Erythroblast (primary cell): ENCODE data around the gene KCTD10.

ENCODE experiments used
- GATA1 ChIP-seq: IDR thresholded peaks from 2 replicates; pipeline ENCODE4 v1.6.1; 2011; ENCODE audit warnings: low read depth, mild to moderate bottlenecking, control low read depth, low read length, moderate library complexity
- POLR2A ChIP-seq: IDR thresholded peaks from 2 replicates; pipeline ENCODE4 v1.6.1; 2011; ENCODE audit warnings: mild to moderate bottlenecking, low read length

DNA sequence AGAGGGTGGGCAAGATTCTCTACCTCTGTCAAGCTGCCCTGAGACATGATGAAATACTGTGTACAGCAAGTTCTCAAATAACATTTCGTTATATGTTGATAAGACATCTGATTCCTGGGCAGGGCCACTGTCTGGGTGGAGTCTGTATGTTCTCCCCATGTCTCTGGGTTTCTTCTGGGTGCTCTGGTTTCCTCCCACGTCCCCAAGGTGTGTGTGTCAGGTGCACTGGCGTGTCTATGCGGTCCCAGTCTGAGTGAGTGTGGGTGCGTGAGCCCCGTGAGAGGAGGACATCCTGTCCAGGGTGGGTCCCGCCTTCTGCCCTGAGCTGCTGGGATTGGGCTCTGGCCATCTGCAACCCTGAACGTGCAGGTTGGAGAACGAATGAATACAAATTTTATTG, 29.6 kb downstream of the KCTD10 start:
- TF ChIP-seq POLR2A: no peak
- no peak for TF ChIP-seq GATA1
